A549 treated with GW870086 at 1 μM for 4 hours (cell line): ENCODE measurements around the gene FXYD7. TPM values are rescaled to one million over a fixed set of nuclear protein-coding genes. Genes with fewer than 3 reads are reported as not detected.

Source experiments
- total RNA-seq: library from RNA; stranded (reverse); fragments of 200-300 nt; extraction: Qiagen RNA extraction; gene quantifications from 5 replicates; pipeline ENCODE4 v1.2.3, GENCODE V29; 2022; ENCODE audit warnings: low read depth

Gene FXYD7
- 0.31 to 0.40 TPM in 2 of 5 replicates, not detected in the others for total RNA-seq

GRCh38 chr19:35143231-35143715 lies at the start of gene FXYD7:
FXYD7 (plus strand) TSS chr19:35143255; CDS start chr19:35143334, 79 bp downstream.

GRCh38 chr19:35115177-35115951 lies 27.7 kb upstream of the FXYD7 start, which contains the start of gene FXYD3:
FXYD3 (plus strand) TSS chr19:35115823; CDS start chr19:35119377, 3,554 bp downstream.

GRCh38 chr19:35134601-35135242 lies 8.3 kb upstream of the FXYD7 start, which contains the start of gene LGI4:
LGI4 (minus strand) TSS chr19:35135059; CDS start chr19:35134680, 379 bp downstream.

GRCh38 chr19:35138305-35138892 lies 4.7 kb upstream of the FXYD7 start, which contains the start of gene FXYD1:
FXYD1 (plus strand) TSS chr19:35138824; CDS start chr19:35140080, 1,256 bp downstream.

GRCh38 chr19:35154525-35155406 lies 11.7 kb downstream of the FXYD7 start, which contains the start of gene FXYD5:
FXYD5 (plus strand) TSS chr19:35154735; CDS start chr19:35155551, 816 bp downstream.

Other genes starting within 250 kb of the FXYD7 start
- gene ZNF30, start 216.4 kb upstream of the FXYD7 start, total RNA-seq = 5.0 to 7.2 TPM (median 5.4 TPM) in 5 replicates
- gene ZNF792, start 179.0 kb upstream of the FXYD7 start, total RNA-seq = 1.3 to 2.2 TPM (median 2.1 TPM) in 5 replicates
- gene GRAMD1A, start 142.9 kb upstream of the FXYD7 start, total RNA-seq = 127 to 167 TPM (median 165 TPM) in 5 replicates
- gene SCN1B, start 112.8 kb upstream of the FXYD7 start, total RNA-seq = 15.3 to 20.9 TPM (median 20.5 TPM) in 5 replicates
- gene HPN, start 101.5 kb upstream of the FXYD7 start, total RNA-seq = 0.15 to 0.23 TPM in 2 of 5 replicates, not detected in the others
- 0.39 to 0.46 TPM (median 0.42 TPM) in 3 of 5 replicates, not detected in the others for gene FXYD3, start 27.4 kb upstream of the FXYD7 start, total RNA-seq
- 0.13 to 0.30 TPM (median 0.21 TPM) in 4 of 5 replicates, not detected in the other for gene LGI4, start 8.2 kb upstream of the FXYD7 start, total RNA-seq
- gene FXYD1, start 4.4 kb upstream of the FXYD7 start, total RNA-seq = 0.39 to 0.57 TPM in 2 of 5 replicates, not detected in the others
- gene FXYD5, start 11.5 kb downstream of the FXYD7 start, total RNA-seq = 193 to 218 TPM (median 210 TPM) in 5 replicates
- gene FAM187B, start 85.5 kb downstream of the FXYD7 start, total RNA-seq = not detected in 5 replicates
- gene LSR, start 105.7 kb downstream of the FXYD7 start, total RNA-seq = 8.0 to 13.1 TPM (median 9.4 TPM) in 5 replicates
- 113 to 154 TPM (median 150 TPM) in 5 replicates for gene USF2, start 125.7 kb downstream of the FXYD7 start, total RNA-seq
- gene HAMP, start 139.3 kb downstream of the FXYD7 start, total RNA-seq = 0.22 to 0.31 TPM in 2 of 5 replicates, not detected in the others
- not detected in 5 replicates for gene MAG, start 148.9 kb downstream of the FXYD7 start, total RNA-seq
- 0.95 to 1.4 TPM (median 1.0 TPM) in 5 replicates for gene CD22, start 185.9 kb downstream of the FXYD7 start, total RNA-seq
- gene FFAR1, start 204.6 kb downstream of the FXYD7 start, total RNA-seq = not detected in 5 replicates
- 0.07 to 0.21 TPM in 2 of 5 replicates, not detected in the others for gene FFAR3, start 215.2 kb downstream of the FXYD7 start, total RNA-seq
- gene GPR42, start 227.8 kb downstream of the FXYD7 start, total RNA-seq = not detected in 5 replicates